AG08396 (cell line): ENCODE data around the gene SF1.

Experiments
- DNase-seq: peaks from one replicate; pipeline ENCODE4 v3.0.0; 2012; ENCODE audit warnings: low spot score, mixed read lengths

The SF1 gene

GRCh38 chr11:64784813-64785581, 6.7 kb upstream of the SF1 start:
- no peak for DNase-seq

GRCh38 chr11:64778223-64778472, 194 bp downstream of the SF1 start:
- no peak for DNase-seq

- DNase-seq: peak; percentile 98
Measured at GRCh38 chr11:64777449-64778222, 706 bp downstream of the SF1 start.

- DNase-seq: no peak
Measured at GRCh38 chr11:64776875-64777274, 1.5 kb downstream of the SF1 start.

GRCh38 chr11:64776425-64776824, 1.9 kb downstream of the SF1 start:
- DNase-seq: no peak

GRCh38 chr11:64774144-64774543, 4.2 kb downstream of the SF1 start:
- DNase-seq: no peak

GRCh38 chr11:64772303-64773018, 5.9 kb downstream of the SF1 start:
- no peak for DNase-seq

DNA sequence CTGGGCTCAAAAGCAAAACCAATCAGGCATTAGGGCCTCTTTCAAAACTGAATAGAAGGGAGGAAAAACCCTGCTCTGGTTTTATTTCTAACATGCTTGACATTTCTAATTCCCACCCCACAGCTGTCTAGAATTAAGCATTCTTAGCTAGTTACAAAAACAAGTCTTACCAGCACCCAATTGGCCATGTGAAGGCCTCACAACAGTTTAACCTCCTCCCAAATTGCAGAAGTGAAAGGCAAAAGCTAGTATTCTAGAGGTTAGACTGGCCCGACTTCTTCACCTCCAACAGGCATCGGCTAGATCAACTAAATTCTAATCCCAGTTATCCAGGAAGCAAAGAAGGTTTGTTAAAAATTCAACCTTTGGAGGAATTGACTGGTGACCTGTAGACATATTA, 6.5 kb downstream of the SF1 start:
- no peak for DNase-seq

- no peak for DNase-seq
Measured at GRCh38 chr11:64770120-64770519, 8.2 kb downstream of the SF1 start.

DNA sequence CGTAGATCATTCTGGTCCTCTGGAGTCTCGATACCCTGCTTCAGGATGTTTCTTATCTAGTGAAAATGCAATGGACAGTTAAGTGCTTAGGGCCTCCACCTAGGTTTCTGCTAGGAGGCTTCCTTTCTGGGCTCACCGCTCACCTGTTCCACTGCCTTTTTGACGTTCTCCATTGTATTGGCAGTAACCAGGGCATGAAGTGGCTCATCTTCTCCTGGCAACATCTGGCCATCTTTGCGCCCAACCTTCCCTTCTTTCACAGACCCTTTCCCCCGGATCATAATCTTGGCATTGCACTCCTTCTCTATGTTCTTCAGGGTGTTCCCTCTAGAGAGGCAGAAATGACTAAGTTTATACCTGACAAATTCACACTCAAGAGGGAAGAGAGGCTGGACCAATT, 9.1 kb downstream of the SF1 start:
- DNase-seq: no peak

- DNase-seq: no peak
Measured at GRCh38 chr11:64768300-64768694, 10.0 kb downstream of the SF1 start.

- DNase-seq: peak; percentile 70
Measured at GRCh38 chr11:64767344-64768299, 10.7 kb downstream of the SF1 start.

DNA sequence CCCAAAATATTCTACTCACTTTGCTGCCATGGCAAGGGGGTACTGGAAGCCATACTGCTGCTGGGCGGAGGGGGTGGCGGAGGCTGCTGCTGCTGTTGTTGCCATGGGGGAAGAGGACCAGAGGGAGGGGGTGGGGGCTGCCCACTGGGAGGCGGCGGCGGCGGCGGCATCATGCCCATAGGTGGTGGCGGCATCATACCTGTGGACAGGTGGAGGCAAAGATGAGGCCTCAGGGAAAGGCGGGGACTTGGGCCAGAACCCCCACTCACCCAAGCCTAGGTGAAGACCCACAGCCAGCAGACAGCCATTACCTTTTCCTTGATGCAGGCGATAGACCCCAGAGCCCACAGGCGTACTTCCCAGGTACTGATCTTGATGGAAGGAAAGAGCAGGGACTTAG, 11.5 kb downstream of the SF1 start:
- DNase-seq: no peak

DNA sequence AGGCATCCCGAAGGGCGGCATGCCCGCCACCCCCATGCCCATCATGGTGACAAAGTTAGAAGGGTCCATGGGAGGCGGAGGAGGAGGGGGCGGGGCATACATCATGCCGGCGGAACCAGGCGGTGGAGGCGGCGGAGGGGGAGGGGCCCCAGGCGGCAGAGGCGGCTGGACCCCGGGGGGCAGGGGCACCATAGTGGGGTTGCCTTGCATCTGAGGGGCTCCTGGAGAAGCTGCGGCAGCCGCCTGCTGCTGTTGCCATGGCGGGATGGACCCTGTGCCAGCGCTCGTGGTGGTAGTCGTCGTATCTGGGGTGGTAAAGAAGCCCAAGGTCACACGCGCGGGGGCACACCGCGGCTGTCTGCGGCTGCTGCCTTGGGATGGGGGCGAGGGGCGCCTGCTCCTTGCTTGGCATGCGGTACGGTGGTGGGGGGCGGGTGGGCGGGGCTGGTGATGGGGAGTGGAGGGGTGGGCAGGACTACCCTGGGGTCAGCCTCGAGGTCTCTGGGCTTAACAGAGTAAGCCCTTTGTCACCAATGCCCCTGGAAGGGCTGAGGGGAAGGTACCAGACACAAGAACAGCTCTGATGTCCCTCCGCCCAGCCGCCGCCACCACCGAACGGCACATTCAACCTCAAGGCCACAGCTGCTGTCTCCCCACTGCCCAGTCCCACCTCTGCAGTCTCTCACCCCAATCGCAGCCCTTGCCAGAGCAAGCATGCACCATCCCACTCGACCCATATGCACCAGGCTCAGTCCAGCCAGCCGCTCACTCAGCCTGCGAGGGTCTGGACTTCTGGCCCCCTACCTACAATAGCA, 12.3 kb downstream of the SF1 start:
- DNase-seq: no peak

DNA sequence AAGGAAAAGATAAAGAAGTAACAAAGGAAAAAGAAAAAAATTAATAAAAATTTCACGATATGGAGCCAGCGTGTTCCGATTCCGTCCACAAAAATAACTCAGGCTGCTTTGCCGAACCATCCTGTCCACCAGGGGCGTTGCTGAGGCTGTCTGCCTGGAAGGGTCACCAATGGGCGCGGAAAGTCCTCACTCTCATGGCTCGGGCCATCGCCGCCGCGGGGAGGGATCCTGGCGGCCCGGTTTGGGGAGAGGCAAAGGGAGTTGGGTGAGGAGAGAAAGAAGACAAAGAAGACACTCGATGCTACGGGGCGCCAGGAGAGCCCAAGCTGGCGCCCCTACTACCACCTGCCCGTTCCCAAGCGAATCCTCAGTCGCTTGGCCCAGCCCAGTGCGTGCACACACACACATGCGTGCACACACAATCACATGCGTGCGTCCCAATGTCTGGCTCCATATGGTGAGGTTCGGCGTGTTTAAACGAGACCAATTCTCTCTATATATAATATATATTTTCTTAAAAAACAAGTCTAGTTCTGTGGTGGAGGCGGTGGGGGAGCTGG, 13.0 kb downstream of the SF1 start:
- no peak for DNase-seq

DNA sequence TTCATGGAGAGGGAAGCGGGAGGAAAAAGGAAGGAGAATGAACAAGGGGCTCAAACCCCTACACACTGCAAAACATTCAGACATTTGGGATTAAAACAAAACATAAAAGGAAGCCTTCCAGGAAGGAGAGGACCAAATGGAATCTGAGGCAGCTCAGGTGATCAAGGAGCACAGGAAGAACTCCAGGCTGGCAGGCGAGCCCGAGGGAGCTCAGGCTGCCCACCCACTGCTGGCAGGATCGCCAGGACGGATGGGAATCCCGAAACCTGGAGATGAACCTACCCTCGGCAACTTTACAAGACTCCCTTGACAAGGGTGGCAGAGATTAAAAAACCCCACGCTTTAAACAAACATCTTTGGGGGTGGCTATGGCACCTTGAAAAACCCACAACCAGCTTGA, 13.6 kb downstream of the SF1 start:
- DNase-seq: no peak

GRCh38 chr11:64764040-64764611, 14.2 kb downstream of the SF1 start:
- DNase-seq: no peak

GRCh38 chr11:64763526-64764039, 14.8 kb downstream of the SF1 start:
- no peak for DNase-seq

DNA sequence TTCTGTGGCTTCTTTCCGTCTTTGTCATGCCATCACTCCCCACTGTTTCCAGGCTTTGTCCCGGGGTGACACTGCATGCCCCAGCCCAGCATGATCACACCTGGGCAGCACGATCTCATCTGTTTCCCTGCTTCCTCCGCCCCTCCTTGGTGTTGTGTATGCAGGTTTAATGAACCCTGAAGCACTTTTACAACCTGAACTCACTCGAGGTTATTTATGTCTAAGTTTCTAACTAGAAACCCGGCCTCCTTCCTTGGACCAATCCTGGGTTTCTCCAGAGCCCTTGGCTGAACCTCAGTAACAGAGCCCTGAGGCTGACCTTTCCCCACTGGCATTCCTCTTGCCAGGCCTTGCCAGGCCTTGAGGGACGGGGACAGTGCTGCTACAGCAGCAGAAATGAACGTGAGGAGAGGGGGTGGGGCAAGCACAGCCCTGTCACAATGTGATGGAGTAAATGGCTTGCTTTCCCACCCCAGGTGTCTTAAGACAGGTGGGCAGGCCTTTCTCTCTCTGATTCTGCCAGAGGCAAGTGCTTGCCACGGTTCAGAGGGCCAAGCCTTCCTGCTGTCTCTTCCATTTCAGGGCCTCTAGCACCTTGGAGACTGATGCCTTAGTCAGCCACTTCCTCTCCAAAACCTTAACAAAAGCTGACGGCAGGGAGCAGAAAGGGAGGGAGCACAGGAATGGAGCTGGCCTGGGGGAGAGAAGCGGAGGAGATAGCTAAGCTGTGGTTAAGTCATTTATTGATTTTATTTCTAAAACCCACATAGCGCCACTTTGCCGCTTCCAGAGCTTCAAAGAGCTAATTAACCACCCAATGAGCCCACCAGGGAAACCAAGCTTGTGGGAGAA, 15.4 kb downstream of the SF1 start:
- peak; percentile 54 for DNase-seq
